IgD-negative memory B cell (primary cell): Measurements from ENCODE around the gene RAB6D. TPM values are rescaled to one million over a fixed set of nuclear protein-coding genes. Genes with fewer than 3 reads are reported as not detected.
"Not testable (repeated sequence)": the region's sequence is repeated elsewhere in the genome, so short reads cannot be mapped to it uniquely, and the experiment has no call there.

Experiments
- H3K27ac Mint-ChIP-seq, 3 donors: one replicate each; pipeline ENCODE4 v1.8.0; 2020 to 2022; ENCODE audit warnings: mild to moderate bottlenecking in 3 of 3, mixed read lengths in 3 of 3, moderate library complexity in 1 of 3
- H3K27me3 Mint-ChIP-seq: one replicate; pipeline ENCODE4 v1.8.0; 2021; ENCODE audit warnings: mixed read lengths
- H3K36me3 Mint-ChIP-seq: one replicate; pipeline ENCODE4 v1.8.0; 2020; ENCODE audit warnings: mild to moderate bottlenecking, mixed read lengths
- H3K4me1 Mint-ChIP-seq, 3 donors: one replicate each; pipeline ENCODE4 v1.8.0; 2020 to 2022; ENCODE audit warnings: mixed read lengths in 3 of 3, mild to moderate bottlenecking in 1 of 3
- H3K4me3 Mint-ChIP-seq, 4 donors: one replicate each; pipeline ENCODE4 v1.8.0; 2020 to 2022; ENCODE audit warnings: mild to moderate bottlenecking in 4 of 4, mixed read lengths in 4 of 4, moderate library complexity in 3 of 4
- H3K9me3 Mint-ChIP-seq, 3 donors: one replicate each; pipeline ENCODE4 v1.8.0; 2020 to 2021; ENCODE audit warnings: mixed read lengths in 3 of 3, mild to moderate bottlenecking in 1 of 3
- polyA plus RNA-seq: library from polyadenylated mRNA; unstranded; fragments of 300-500 nt; fragmentation: Illumina TruSeq; gene quantifications from one replicate; pipeline ENCODE4 v1.2.3, GENCODE V29; 2021

RAB6D gene
- polyA plus RNA-seq, 1 donor from 2014 or later, result not detected

- H3K27me3 Mint-ChIP-seq, result no peaks in the 10 kb centered on the region
Observed at GRCh38 chr2:131322209-131322608, 41.8 kb downstream of the RAB6D start.

GRCh38 chr2:131321344-131321743, 42.6 kb downstream of the RAB6D start:
- not testable (repeated sequence) for H3K27me3 Mint-ChIP-seq, H3K4me3 Mint-ChIP-seq, H3K36me3 Mint-ChIP-seq, H3K9me3 Mint-ChIP-seq, H3K27ac Mint-ChIP-seq, H3K4me1 Mint-ChIP-seq

More at GRCh38 chr2:131322209-131322608, 41.8 kb downstream of the RAB6D start:
- Mint-ChIP-seq H3K27ac (no peak overlapping the region), H3K4me3 (no peak overlapping the region), H3K36me3 (no peaks in the 10 kb centered on the region), H3K4me1 (no peaks in the 10 kb centered on the region), H3K9me3 (peaks cover 2 to 8% (median 3%) of the 10 kb centered on the region in 3 donors)

GRCh38 chr2:131311001-131311400, 53.0 kb downstream of the RAB6D start:
- not testable (repeated sequence) for H3K36me3 Mint-ChIP-seq

More at GRCh38 chr2:131311001-131311400, 53.0 kb downstream of the RAB6D start:
- H3K27me3 Mint-ChIP-seq, H3K27ac Mint-ChIP-seq, H3K4me1 Mint-ChIP-seq, H3K9me3 Mint-ChIP-seq, H3K4me3 Mint-ChIP-seq: not testable (repeated sequence)

Other genes starting within 250 kb of the RAB6D start
- gene POTEE, start 154.6 kb downstream of the RAB6D start, polyA plus RNA-seq, result 0.09 TPM
- gene TUBA3D, start 112.0 kb upstream of the RAB6D start, polyA plus RNA-seq, result not detected
- 103 TPM for gene MZT2A, start 128.2 kb upstream of the RAB6D start, polyA plus RNA-seq
- gene CCDC74A, start 163.7 kb upstream of the RAB6D start, polyA plus RNA-seq, result not detected